Vagina (tissue), 2 donors: ENCODE data around the gene NSUN3. TPM values are rescaled to one million over a fixed set of nuclear protein-coding genes. Genes with fewer than 3 reads are reported as not detected.
A peak's percentile ranks its signal among the peaks of the same experiment; 100 is the strongest.

Source experiments
- DNase-seq, 2 donors: peaks; one replicate each; pipeline ENCODE4 v3.0.0-alpha.2; 2017; ENCODE audit errors: extremely low spot score in 2 of 2
- H3K27ac ChIP-seq: fragments of 200-600 bp; sonication (generic); one replicate; pipeline ENCODE4 v1.5.1; 2019
- H3K27me3 ChIP-seq: fragments of 200-600 bp; sonication (generic); one replicate; pipeline ENCODE4 v1.5.1; 2019
- H3K36me3 ChIP-seq, 2 donors: fragments of 200-600 bp; sonication (generic); one replicate each; pipeline ENCODE4 v1.5.1; 2017 to 2019
- H3K4me1 ChIP-seq: fragments of 200-600 bp; sonication (generic); one replicate; pipeline ENCODE4 v1.5.1; 2019
- H3K4me3 ChIP-seq, 2 donors: fragments of 200-600 bp; sonication (generic); 1 replicate in 1 of 2; 2 replicates in 1 of 2; pipeline ENCODE4 v1.5.1; 2016 to 2019
- H3K9me3 ChIP-seq: fragments of 200-600 bp; sonication (generic); one replicate; pipeline ENCODE4 v1.5.1; 2019
- POLR2A ChIP-seq, 2 donors: fragments of 450-650 bp; IDR thresholded peaks; one replicate each; pipeline ENCODE4 v1.6.1; 2017; ENCODE audit warnings: antibody characterized with exemption in 2 of 2, mild to moderate bottlenecking in 2 of 2, moderate library complexity in 2 of 2
- POLR2AphosphoS5 ChIP-seq, 2 donors: sonication (generic); formaldehyde crosslinking; IDR thresholded peaks; one replicate each; pipeline ENCODE4 v1.9.0; 2017; ENCODE audit warnings: antibody characterized with exemption in 2 of 2, mild to moderate bottlenecking in 2 of 2, low read depth in 1 of 2; ENCODE audit not compliant: insufficient read depth in 1 of 2
- intact Hi-C: fragments of 100-400 bp; cut with DNase I; formaldehyde crosslinking; loops from one replicate; pipeline ENCODE4 v1.15.1; 2023
- total RNA-seq: library from RNA; depleted of rRNA; stranded (reverse); fragments of >200 nt; gene quantifications from one replicate; pipeline ENCODE4 v1.2.3, GENCODE V29; 2016
- TF ChIP-seq, protein P1 (sequence below), 3 experiments: fragments of 450-650 bp in 2 of 3; fragments of 200-600 bp in 1 of 3; sonication (generic) in 1 of 3; IDR thresholded peaks; one replicate each; pipeline ENCODE4 v1.5.1; 2017 to 2019; ENCODE audit warnings: antibody characterized with exemption in 3 of 3, mild to moderate bottlenecking in 2 of 3, moderate library complexity in 2 of 3

Gene NSUN3
- total RNA-seq, 1 donor from 2014 or later = 15.7 TPM

DNA sequence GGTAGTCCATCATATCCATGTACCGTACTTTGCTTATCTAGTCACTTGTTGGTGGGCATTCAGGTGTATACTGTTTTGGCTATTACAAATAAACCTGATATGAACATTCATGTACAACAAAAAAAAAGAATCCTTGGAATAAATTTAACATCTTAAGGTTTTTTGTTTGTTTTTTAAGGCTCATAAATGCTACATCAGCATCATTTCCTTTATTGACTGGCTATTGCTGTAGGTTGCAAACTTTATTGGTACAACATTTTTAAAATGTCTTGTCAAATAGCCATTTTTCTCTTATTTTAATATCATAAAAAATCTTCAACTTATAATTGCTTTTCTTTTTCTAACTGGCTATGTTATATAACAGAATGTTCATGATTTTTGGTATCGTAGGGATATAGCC, 16.3 kb upstream of the NSUN3 start:
- H3K36me3 ChIP-seq = peaks cover 0 to 15% of the 10 kb centered on the region in 2 donors
- H3K9me3 ChIP-seq = no peaks in the 10 kb centered on the region
- H3K27me3 ChIP-seq = no peaks in the 10 kb centered on the region
- no peak overlapping the region for H3K4me3 ChIP-seq
- H3K27ac ChIP-seq = no peak overlapping the region
- no peak for DNase-seq
- H3K4me1 ChIP-seq = no peaks in the 10 kb centered on the region
- no peak for TF ChIP-seq POLR2A (IDR thresholded peaks at IDR 0.05)
- TF ChIP-seq POLR2AphosphoS5 (IDR thresholded peaks at IDR 0.05; ENCODE audit: insufficient read depth in 1 of 2, low read depth in 1 of 2) = no peak
- TF ChIP-seq, protein P1, sequence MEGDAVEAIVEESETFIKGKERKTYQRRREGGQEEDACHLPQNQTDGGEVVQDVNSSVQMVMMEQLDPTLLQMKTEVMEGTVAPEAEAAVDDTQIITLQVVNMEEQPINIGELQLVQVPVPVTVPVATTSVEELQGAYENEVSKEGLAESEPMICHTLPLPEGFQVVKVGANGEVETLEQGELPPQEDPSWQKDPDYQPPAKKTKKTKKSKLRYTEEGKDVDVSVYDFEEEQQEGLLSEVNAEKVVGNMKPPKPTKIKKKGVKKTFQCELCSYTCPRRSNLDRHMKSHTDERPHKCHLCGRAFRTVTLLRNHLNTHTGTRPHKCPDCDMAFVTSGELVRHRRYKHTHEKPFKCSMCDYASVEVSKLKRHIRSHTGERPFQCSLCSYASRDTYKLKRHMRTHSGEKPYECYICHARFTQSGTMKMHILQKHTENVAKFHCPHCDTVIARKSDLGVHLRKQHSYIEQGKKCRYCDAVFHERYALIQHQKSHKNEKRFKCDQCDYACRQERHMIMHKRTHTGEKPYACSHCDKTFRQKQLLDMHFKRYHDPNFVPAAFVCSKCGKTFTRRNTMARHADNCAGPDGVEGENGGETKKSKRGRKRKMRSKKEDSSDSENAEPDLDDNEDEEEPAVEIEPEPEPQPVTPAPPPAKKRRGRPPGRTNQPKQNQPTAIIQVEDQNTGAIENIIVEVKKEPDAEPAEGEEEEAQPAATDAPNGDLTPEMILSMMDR (IDR thresholded peaks at IDR 0.05) = no peak
- intact Hi-C loops = no loop called here

DNA sequence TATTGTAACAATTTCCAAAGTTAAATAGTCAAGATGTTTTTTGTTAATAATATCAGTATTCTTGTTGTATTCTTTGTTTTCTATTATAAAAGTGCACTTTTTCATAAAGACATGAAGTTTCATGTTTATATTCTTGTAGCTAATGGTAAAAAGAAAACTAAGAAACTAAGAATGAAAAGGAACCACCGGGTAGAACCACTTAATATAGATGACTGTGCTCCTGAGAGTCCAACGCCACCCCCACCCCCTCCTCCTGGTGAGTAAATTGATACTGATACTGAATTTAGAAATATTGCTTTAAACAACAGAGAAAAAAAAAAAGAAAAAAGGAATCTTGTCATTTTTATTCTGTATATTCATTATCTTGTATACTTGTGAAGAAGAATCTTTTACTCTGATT, 13.6 kb upstream of the NSUN3 start:
- Histone ChIP-seq H3K27me3 (no peaks in the 10 kb centered on the region), H3K4me1 (no peaks in the 10 kb centered on the region), H3K36me3 (peaks cover 0 to 11% of the 10 kb centered on the region in 2 donors), H3K9me3 (no peaks in the 10 kb centered on the region), H3K4me3 (no peak overlapping the region), H3K27ac (no peak overlapping the region)
- TF ChIP-seq, protein P1 (IDR thresholded peaks at IDR 0.05) = no peak
- TF ChIP-seq POLR2AphosphoS5 (IDR thresholded peaks at IDR 0.05; ENCODE audit: insufficient read depth in 1 of 2, low read depth in 1 of 2) (no peak), POLR2A (IDR thresholded peaks at IDR 0.05) (no peak)
- no peak for DNase-seq
- intact Hi-C loops = no loop called here

DNA sequence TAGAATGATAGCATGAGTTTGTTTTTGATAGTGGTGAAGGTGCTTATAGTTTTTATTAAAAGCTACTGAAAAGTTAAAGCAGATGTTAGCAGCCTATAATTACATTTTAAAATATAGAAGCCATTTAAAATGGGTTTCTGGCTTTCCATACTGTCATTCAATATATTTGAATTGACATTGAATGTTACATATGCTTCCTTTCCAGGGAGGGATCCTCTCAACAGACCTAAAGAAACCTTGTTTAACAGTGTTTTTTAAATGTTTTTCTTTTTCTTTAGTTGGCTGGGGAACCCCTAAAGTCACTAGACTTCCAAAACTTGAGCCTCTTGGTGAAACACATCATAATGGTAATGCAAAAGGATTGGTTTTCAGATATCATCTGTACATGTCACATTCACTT, 12.3 kb upstream of the NSUN3 start:
- Histone ChIP-seq H3K4me1 (no peaks in the 10 kb centered on the region), H3K9me3 (no peaks in the 10 kb centered on the region), H3K4me3 (no peak overlapping the region), H3K36me3 (peaks cover 0 to 4% of the 10 kb centered on the region in 2 donors), H3K27me3 (no peaks in the 10 kb centered on the region), H3K27ac (no peak overlapping the region)
- DNase-seq = no peak
- intact Hi-C loops = no loop called here
- TF ChIP-seq POLR2AphosphoS5 (IDR thresholded peaks at IDR 0.05; ENCODE audit: insufficient read depth in 1 of 2, low read depth in 1 of 2) (no peak), POLR2A (IDR thresholded peaks at IDR 0.05) (no peak)
- TF ChIP-seq, protein P1 (IDR thresholded peaks at IDR 0.05) = no peak

DNA sequence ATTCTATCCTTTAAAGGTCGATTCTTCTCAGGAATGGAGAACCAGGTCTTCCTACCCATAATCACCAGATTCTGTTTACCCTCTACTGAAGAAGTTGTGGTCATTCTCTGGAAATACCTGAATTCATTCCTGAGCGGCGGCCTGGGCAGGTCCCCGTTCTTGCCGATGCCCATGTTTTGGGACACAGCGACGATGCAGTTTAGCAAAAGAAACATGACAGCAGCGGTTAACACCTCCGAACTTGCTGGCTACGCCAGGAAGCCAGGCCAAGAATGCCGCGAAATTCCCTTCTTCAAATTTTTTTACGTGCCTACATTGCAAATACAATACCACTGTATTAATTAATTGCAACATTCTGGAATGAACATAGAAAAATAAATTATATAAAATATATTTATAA, 1.6 kb upstream of the NSUN3 start:
- Histone ChIP-seq H3K4me1 (peaks cover 33% of the 10 kb centered on the region), H3K9me3 (no peaks in the 10 kb centered on the region), H3K4me3 (no peak overlapping the region), H3K27ac (no peak overlapping the region), H3K36me3 (no peaks in the 10 kb centered on the region), H3K27me3 (no peaks in the 10 kb centered on the region)
- DNase-seq = no peak
- intact Hi-C loops = no loop called here
- TF ChIP-seq POLR2A (IDR thresholded peaks at IDR 0.05) (no peak), POLR2AphosphoS5 (IDR thresholded peaks at IDR 0.05; ENCODE audit: insufficient read depth in 1 of 2, low read depth in 1 of 2) (no peak)
- TF ChIP-seq, protein P1 (IDR thresholded peaks at IDR 0.05) = no peak

DNA sequence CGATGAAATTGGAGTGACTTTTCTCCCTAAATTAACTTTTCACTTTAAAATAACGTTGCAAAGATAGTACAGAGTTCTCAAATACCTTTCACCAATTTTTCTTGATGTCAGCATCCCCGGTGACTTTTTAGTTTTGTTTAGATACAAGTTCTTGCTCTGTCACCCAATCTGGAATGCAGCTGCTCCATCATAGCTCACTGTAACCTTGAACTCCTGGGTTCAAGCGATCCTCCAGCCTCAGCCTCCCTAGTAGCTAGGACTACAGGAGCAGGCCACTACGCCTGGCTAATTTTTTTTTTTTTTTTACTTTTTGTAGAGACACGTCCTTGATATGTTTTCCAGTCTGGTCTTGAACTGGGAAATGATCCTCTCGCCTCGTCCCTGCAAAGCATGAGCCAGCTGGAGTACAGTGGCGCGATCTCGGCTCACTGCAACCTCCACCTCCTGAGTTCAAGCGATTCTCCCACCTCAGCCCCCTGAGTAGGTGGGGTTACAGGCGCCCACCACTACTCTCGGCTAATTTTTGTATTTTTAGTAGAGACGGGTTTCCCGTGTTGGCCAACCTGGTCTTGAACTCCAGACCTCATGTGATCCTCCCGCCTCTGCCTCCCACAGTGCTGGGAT, 747 bp downstream of the NSUN3 start:
- Histone ChIP-seq H3K27me3 (no peaks in the 10 kb centered on the region), H3K4me3 (peak overlapping the region; percentile 79 to 85), H3K36me3 (peaks cover 0 to 5% of the 10 kb centered on the region in 2 donors), H3K27ac (peak overlapping the region; percentile 87), H3K4me1 (peaks cover 33% of the 10 kb centered on the region), H3K9me3 (no peaks in the 10 kb centered on the region)
- intact Hi-C loops = no loop called here
- TF ChIP-seq, protein P1 (IDR thresholded peaks at IDR 0.05) = no peak
- no peak for TF ChIP-seq POLR2A (IDR thresholded peaks at IDR 0.05)
- TF ChIP-seq POLR2AphosphoS5 (IDR thresholded peaks at IDR 0.05; ENCODE audit: insufficient read depth in 1 of 2, low read depth in 1 of 2) = no peak
- no peak for DNase-seq
